Breast epithelium (tissue), 3 donors: Measurements from ENCODE around the gene PSORS1C1.

ENCODE experiments used
- POLR2A ChIP-seq: fragments of 450-650 bp; IDR thresholded peaks from one replicate; pipeline ENCODE4 v1.6.1; 2016; ENCODE audit warnings: antibody characterized with exemption, mild to moderate bottlenecking, moderate library complexity
- POLR2AphosphoS5 ChIP-seq, 3 donors: sonication (generic); formaldehyde crosslinking; IDR thresholded peaks; one replicate each; pipeline ENCODE4 v1.6.1; 2017; ENCODE audit warnings: antibody characterized with exemption in 3 of 3
- TF ChIP-seq, protein P1 (sequence below), 3 donors: fragments of 450-650 bp; IDR thresholded peaks; one replicate each; pipeline ENCODE4 v1.5.1; 2016 to 2017; ENCODE audit warnings: antibody characterized with exemption in 3 of 3, mild to moderate bottlenecking in 3 of 3, moderate library complexity in 3 of 3

DNA sequence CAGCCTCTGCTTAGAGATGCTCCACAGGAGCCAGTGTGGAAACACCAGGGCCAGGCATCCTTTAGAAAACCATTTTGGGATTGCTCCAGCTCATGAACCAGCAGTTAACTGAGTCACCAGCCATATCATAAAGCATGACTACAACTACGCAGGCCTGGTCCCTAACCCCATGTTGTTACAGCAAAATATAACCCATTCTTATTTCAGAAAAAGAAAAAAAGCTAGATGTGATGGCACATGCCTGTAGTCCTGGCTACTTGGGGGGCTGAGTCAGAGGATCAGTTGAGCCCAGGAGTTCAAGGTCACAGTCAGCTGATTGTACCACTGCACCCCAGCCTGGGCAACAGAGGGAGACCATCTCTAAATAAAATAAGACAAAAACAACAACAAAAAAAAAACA lies 39.1 kb upstream of the PSORS1C1 start:
- TF ChIP-seq, protein P1, sequence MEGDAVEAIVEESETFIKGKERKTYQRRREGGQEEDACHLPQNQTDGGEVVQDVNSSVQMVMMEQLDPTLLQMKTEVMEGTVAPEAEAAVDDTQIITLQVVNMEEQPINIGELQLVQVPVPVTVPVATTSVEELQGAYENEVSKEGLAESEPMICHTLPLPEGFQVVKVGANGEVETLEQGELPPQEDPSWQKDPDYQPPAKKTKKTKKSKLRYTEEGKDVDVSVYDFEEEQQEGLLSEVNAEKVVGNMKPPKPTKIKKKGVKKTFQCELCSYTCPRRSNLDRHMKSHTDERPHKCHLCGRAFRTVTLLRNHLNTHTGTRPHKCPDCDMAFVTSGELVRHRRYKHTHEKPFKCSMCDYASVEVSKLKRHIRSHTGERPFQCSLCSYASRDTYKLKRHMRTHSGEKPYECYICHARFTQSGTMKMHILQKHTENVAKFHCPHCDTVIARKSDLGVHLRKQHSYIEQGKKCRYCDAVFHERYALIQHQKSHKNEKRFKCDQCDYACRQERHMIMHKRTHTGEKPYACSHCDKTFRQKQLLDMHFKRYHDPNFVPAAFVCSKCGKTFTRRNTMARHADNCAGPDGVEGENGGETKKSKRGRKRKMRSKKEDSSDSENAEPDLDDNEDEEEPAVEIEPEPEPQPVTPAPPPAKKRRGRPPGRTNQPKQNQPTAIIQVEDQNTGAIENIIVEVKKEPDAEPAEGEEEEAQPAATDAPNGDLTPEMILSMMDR (IDR thresholded peaks at IDR 0.05): no peak
- TF ChIP-seq POLR2AphosphoS5 (IDR thresholded peaks at IDR 0.05) (no peak), POLR2A (no peak)
